Measurements from ENCODE around the gene KRT1.

KRT1 gene

GRCh38 chr12:52682938-52683574 is 2.8 kb upstream of the KRT1 start:
- H3K27ac ChIP-seq: no peak overlapping the region
- TF ChIP-seq CTCF (IDR thresholded peaks at IDR 0.05): no peak
- no peak for TF ChIP-seq ZFX (IDR thresholded peaks at IDR 0.05; ENCODE audit: borderline replicate concordance)

GRCh38 chr12:52682381-52682660 is 2.1 kb upstream of the KRT1 start:
- no peak overlapping the region for H3K27ac ChIP-seq
- TF ChIP-seq CTCF (IDR thresholded peaks at IDR 0.05) (no peak), ZFX (IDR thresholded peaks at IDR 0.05; ENCODE audit: borderline replicate concordance) (no peak)

DNA sequence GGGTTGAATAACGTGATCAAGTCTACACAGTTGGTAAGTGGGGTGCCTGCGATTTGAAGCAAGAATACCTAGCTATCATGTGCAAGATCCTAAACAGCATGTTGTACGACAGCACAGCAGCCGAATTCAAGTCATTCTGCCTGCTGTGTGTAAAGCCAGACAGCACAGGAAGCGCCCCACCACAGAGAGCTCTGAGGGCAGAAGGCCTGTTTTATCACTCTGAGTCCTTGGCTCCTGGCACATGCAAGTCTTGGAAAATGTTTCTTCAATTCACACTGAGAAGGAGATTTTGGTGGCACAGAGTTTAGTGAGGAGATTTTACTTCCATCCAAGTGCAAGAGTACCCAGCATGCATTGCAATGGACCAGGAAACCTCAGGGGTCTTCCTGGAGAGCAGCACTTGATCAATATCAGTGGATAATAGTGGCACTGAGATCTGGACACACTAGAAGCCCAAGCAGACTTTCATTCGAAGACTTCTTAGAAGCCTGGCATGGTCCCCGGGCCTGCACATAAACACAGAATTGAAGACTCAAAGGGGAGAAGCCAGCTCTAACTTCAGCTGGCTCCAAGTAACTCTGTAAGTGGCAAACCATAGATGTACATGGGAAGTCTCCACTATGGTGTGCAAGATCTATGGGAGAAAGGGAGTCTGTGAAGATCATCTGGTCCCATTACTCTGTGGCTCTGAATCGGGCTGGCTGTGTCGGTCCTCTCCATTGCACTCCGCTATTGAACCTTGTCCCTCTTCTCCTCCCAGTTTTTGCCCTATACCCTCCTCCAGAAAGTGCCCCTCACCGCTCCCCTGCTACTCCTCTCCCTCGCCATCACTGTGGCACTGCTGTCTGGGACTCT is 1.5 kb upstream of the KRT1 start:
- no peak for TF ChIP-seq CTCF (IDR thresholded peaks at IDR 0.05)
- TF ChIP-seq ZFX (IDR thresholded peaks at IDR 0.05; ENCODE audit: borderline replicate concordance): no peak
- no peak overlapping the region for H3K27ac ChIP-seq

GRCh38 chr12:52679875-52680274 is 332 bp downstream of the KRT1 start:
- no peak for TF ChIP-seq CTCF (IDR thresholded peaks at IDR 0.05)
- no peak for TF ChIP-seq ZFX (IDR thresholded peaks at IDR 0.05; ENCODE audit: borderline replicate concordance)
- no peak overlapping the region for H3K27ac ChIP-seq

DNA sequence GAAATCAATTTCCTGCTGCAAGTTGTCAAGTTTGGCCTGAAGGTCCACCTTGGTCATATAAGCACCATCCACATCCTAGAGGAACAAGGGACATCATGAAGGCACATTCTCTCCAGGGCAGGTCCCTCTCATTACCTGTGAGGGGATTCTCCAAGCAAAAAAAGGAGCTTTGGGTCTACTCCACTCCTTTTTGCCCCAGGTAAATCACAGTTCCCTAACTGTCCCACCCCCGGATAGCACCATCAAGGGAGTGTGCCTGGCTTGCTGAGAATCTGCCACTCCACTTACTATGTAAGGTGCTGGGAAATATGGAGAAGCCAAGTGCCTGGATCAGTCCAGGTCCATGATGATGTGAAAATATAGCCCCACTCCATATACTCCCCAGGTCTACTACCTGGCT is 2.5 kb downstream of the KRT1 start:
- H3K27ac ChIP-seq: no peak overlapping the region
- TF ChIP-seq ZFX (IDR thresholded peaks at IDR 0.05; ENCODE audit: borderline replicate concordance) (no peak), CTCF (IDR thresholded peaks at IDR 0.05) (no peak)

DNA sequence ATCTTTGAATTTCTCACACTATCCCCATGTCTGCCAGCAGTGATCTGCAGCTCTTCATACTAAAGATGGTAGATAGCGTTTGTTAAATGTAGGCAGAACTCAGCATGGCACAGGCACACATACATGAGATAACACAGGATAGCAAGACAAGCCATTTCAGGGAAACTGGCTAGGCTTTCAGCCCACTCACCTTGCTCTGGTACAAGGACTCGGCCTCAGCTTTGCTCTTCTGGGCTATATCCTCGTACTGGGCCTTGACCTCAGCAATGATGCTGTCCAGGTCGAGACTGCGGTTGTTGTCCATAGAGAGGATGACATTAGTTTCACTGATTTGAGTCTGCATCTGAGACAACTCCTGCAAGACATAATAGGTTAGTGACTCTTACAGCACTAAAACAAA is 3.1 kb downstream of the KRT1 start:
- H3K27ac ChIP-seq: no peak overlapping the region
- TF ChIP-seq ZFX (IDR thresholded peaks at IDR 0.05; ENCODE audit: borderline replicate concordance) (no peak), CTCF (IDR thresholded peaks at IDR 0.05) (no peak)

DNA sequence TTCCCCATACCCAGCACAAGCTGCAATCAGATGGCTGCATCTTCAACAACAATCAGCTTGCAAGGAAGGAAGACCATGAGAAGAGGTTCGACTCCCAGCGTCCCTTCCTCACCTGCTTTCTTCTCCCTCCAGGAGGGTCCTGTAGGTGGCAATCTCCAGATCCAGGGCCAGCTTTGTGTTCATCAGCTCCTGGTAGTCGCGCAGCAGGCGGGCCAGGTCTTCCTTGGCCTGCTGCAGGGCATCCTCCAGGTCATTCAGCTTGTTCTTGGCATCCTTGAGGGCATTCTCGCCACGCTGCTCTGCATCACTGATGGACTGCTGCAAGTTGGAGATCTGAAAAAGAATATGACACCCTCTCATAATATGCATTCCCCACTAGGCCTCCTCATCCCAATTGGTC is 4.0 kb downstream of the KRT1 start:
- no peak for TF ChIP-seq CTCF (IDR thresholded peaks at IDR 0.05)
- TF ChIP-seq ZFX (IDR thresholded peaks at IDR 0.05; ENCODE audit: borderline replicate concordance): no peak
- no peak overlapping the region for H3K27ac ChIP-seq
